Heart right ventricle (tissue), 16 donors: Measurements from ENCODE around the gene IRF2BP2. TPM values are rescaled to one million over a fixed set of nuclear protein-coding genes. Genes with fewer than 3 reads are reported as not detected.
A peak's percentile ranks its signal among the peaks of the same experiment; 100 is the strongest.

Experiments
- ATAC-seq, 8 donors: fragments of 200-7000 bp; cut with Tn5 transposase; one replicate each; pipeline ENCODE4 v1.9.1; 2020; ENCODE audit warnings: mild to moderate bottlenecking in 8 of 8, moderate library complexity in 8 of 8, moderate number of reproducible peaks in 1 of 8
- DNase-seq, 2 donors: peaks; one replicate each; pipeline ENCODE4 v3.0.0-alpha.2; 2020
- H3K27ac ChIP-seq, 10 donors: fragments of 200-600 bp; sonication (generic) in 2 of 10; one replicate each; pipeline versions ENCODE4 v1.5.0 to v1.8.0; 2020 to 2022; ENCODE audit warnings: mild to moderate bottlenecking in 3 of 10
- H3K27me3 ChIP-seq, 7 donors: fragments of 200-600 bp; one replicate each; pipeline ENCODE4 v1.8.0; 2021 to 2022; ENCODE audit warnings: mild to moderate bottlenecking in 2 of 7
- H3K36me3 ChIP-seq, 9 donors: fragments of 200-600 bp; sonication (generic) in 1 of 9; one replicate each; pipeline versions ENCODE4 v1.5.0 to v1.8.0; 2020 to 2022; ENCODE audit warnings: mild to moderate bottlenecking in 2 of 9
- H3K4me1 ChIP-seq, 9 donors: fragments of 200-600 bp; sonication (generic) in 1 of 9; one replicate each; pipeline versions ENCODE4 v1.5.0 to v1.8.0; 2020 to 2022; ENCODE audit warnings: mild to moderate bottlenecking in 4 of 9
- H3K4me3 ChIP-seq, 10 donors: fragments of 200-600 bp; sonication (generic) in 2 of 10; one replicate each; pipeline versions ENCODE4 v1.5.0 to v1.8.0; 2020 to 2022; ENCODE audit warnings: mild to moderate bottlenecking in 7 of 10, moderate library complexity in 2 of 10
- H3K9me3 ChIP-seq, 11 donors: fragments of 200-600 bp in 10 of 11; sonication (generic) in 2 of 11; one replicate each; pipeline versions ENCODE4 v1.5.0 to v1.8.0; 2013 to 2022; ENCODE audit warnings: mild to moderate bottlenecking in 2 of 11, control low read depth in 1 of 11, moderate library complexity in 1 of 11
- CTCF ChIP-seq, 9 donors: fragments of 200-600 bp; sonication (generic) in 2 of 9; IDR thresholded peaks; one replicate each; pipeline versions ENCODE4 v1.5.0 to v1.8.0; 2021 to 2022; ENCODE audit warnings: antibody characterized with exemption in 9 of 9, mild to moderate bottlenecking in 5 of 9, moderate library complexity in 1 of 9
- WGBS, 2 donors: extraction: QIAGEN DNeasy Blood & Tissue Kit; methylation state at CpG; one replicate each; pipeline ENCODE4 v1.1.7; 2013; ENCODE audit warnings: inconsistent platforms in 1 of 2; 5-methylcytosine and 5-hydroxymethylcytosine counted together
- intact Hi-C, 10 donors: fragments of 100-400 bp; cut with DNase I; formaldehyde crosslinking; loops; one replicate each; pipeline versions ENCODE4 v1.11.1 to v1.14.2; 2022
- polyA plus RNA-seq, 2 donors: library from polyadenylated mRNA; stranded (reverse); fragments of 200-250 nt; gene quantifications; one replicate each; pipeline ENCODE4 v1.2.3, GENCODE V29; 2013
- total RNA-seq, 10 donors: library from RNA; stranded (reverse); fragmentation: NEBNext Ultra II Directional in 3 of 10; extraction: Animal tissue kit (Norgen Biotek cat#: 25700) in 3 of 10; gene quantifications; one replicate each; pipeline versions ENCODE4 v1.2.1 to v1.2.4, GENCODE V29; 2021 to 2023
- donor health status: Arrhythmogenic right ventricular cardiomyopathy.
- donor health status: ischemic (EF 13 %, LVEDD 7.1; RV severe dilation, severe dysfunction).
- donor health status: healthy with polysubstance abuse.
- donor health status: DM: no; HTN: yes; CAD: no.
- donor health status: DM: no; HTN: no; CAD: no.
- donor health status: ischemic (EF 25% LVEDD 6.9; RV normal size, moderate dysfunction).
- donor health status: ischemic (EF 25% LVEDD 5.7; RV mildly dilated, moderate dysfunction).
- donor health status: healthy.
- donor health status: DM: yes; HTN: yes; CAD: no.
- donor health status: Ischemic cardiomyopathy.
- donor health status: ischemic (EF 35%, LVEDD 5.7; RV mildly dilated, moderate dysfunction).
- donor health status: nonischemic (EF 11% LVEDD 7.7; RV severe dilation, severe dysfunction).
- donor health status: DM: yes; HTN: yes; CAD: no.
- donor health status: PGD.
- donor health status: ischemic (EF 29% LVEDD 5.4; RV normal size, mild dysfunction).
- donor health status: nonischemic (EF 23%, LVEDD 6.1; RV moderate dilation, normal function).

IRF2BP2 gene
- total and polyA plus RNA-seq, 12 donors, result 50.6 to 181 (median 101) TPM

GRCh38 chr1:234656070-234656895 lies 46.3 kb upstream of the IRF2BP2 start:
- Histone ChIP-seq H3K9me3 (no peaks in the 10 kb centered on the region), H3K27me3 (no peaks in the 10 kb centered on the region), H3K27ac (peak overlapping the region in 1 of 10 donors; percentile 79), H3K36me3 (no peaks in the 10 kb centered on the region), H3K4me1 (peaks cover 0 to 40% (median 0%) of the 10 kb centered on the region in 9 donors), H3K4me3 (no peak overlapping the region)
- TF ChIP-seq CTCF (IDR thresholded peaks at IDR 0.05), result no peak
- 95 to 96% methylated on average over 17 of the region's 17 CpGs for WGBS, 2 donors
- intact Hi-C loops, result no loop called here
- no peak for ATAC-seq
- DNase-seq, result no peak

- Histone ChIP-seq H3K27ac (no peak overlapping the region), H3K27me3 (no peaks in the 10 kb centered on the region), H3K4me1 (peaks cover 0 to 40% (median 0%) of the 10 kb centered on the region in 9 donors), H3K36me3 (no peaks in the 10 kb centered on the region), H3K4me3 (no peak overlapping the region), H3K9me3 (no peaks in the 10 kb centered on the region)
- intact Hi-C loops, result no loop called here
- TF ChIP-seq CTCF (IDR thresholded peaks at IDR 0.05), result no peak
- ATAC-seq (no peak), DNase-seq (no peak)
- WGBS, 2 donors, result 88 to 89% methylated on average over 8 of the region's 8 CpGs
Observed at GRCh38 chr1:234655328-234656069, 45.5 kb upstream of the IRF2BP2 start.

GRCh38 chr1:234654002-234654733 lies 44.2 kb upstream of the IRF2BP2 start:
- Histone ChIP-seq H3K27me3 (no peaks in the 10 kb centered on the region), H3K4me3 (no peak overlapping the region), H3K27ac (no peak overlapping the region), H3K9me3 (no peaks in the 10 kb centered on the region), H3K4me1 (peaks cover 0 to 33% (median 0%) of the 10 kb centered on the region in 9 donors), H3K36me3 (no peaks in the 10 kb centered on the region)
- intact Hi-C loops, result no loop called here
- TF ChIP-seq CTCF (IDR thresholded peaks at IDR 0.05), result no peak
- 89 to 95% methylated on average over 3 of the region's 3 CpGs for WGBS, 2 donors
- no peak for DNase-seq
- ATAC-seq, result no peak

GRCh38 chr1:234649432-234650081 lies 39.6 kb upstream of the IRF2BP2 start:
- intact Hi-C loops, result no loop called here
- no peak for TF ChIP-seq CTCF (IDR thresholded peaks at IDR 0.05)
- 89 to 94% methylated on average over 3 of the region's 3 CpGs for WGBS, 2 donors
- no peak for ATAC-seq
- Histone ChIP-seq H3K27ac (no peak overlapping the region), H3K36me3 (no peaks in the 10 kb centered on the region), H3K9me3 (peaks cover 0 to 8% (median 0%) of the 10 kb centered on the region in 11 donors), H3K27me3 (no peaks in the 10 kb centered on the region), H3K4me3 (no peak overlapping the region), H3K4me1 (peaks cover 0 to 16% (median 4%) of the 10 kb centered on the region in 9 donors)
- no peak for DNase-seq
